WTC11 (cell line): Measurements from ENCODE around the gene SHROOM3. TPM values are rescaled to one million over a fixed set of nuclear protein-coding genes. Genes with fewer than 3 reads are reported as not detected.
A peak's percentile ranks its signal among the peaks of the same experiment; 100 is the strongest.

Experiments
- ATAC-seq: fragments of 200-7000 bp; cut with Tn5 transposase; 2 replicates; pipeline ENCODE4 v1.10.0; 2021; ENCODE audit warnings: mild to moderate bottlenecking, moderate library complexity
- CTCF ChIA-PET: fragments of 300-600 bp; sonication (Branson Sonifier 250); formaldehyde crosslinking; loops from one replicate; lab custom pipeline; 2021; ENCODE audit warnings: antibody characterized with exemption; lab: Charles Lee
- POLR2A ChIA-PET: fragments of 350-600 bp; sonication (Branson Sonifier 250); formaldehyde crosslinking; loops from one replicate; lab custom pipeline; 2021; ENCODE audit warnings: antibody characterized with exemption; lab: Charles Lee
- DNase-seq: peaks from one replicate; pipeline ENCODE4 v3.0.0; 2021; ENCODE audit warnings: low spot score
- H3K27ac Mint-ChIP-seq: 2 replicates; pipeline ENCODE4 v1.8.0; 2021; ENCODE audit warnings: mixed read lengths
- H3K27me3 Mint-ChIP-seq: 2 replicates; pipeline ENCODE4 v1.8.0; 2021; ENCODE audit warnings: low read depth, mild to moderate bottlenecking, moderate library complexity, mixed read lengths
- H3K36me3 Mint-ChIP-seq: 2 replicates; pipeline ENCODE4 v1.8.0; 2021; ENCODE audit warnings: mixed read lengths
- H3K4me1 Mint-ChIP-seq: 2 replicates; pipeline ENCODE4 v1.8.0; 2022; ENCODE audit warnings: mixed read lengths
- H3K4me3 Mint-ChIP-seq: 2 replicates; pipeline ENCODE4 v1.8.0; 2021; ENCODE audit warnings: mild to moderate bottlenecking, moderate library complexity, mixed read lengths
- H3K9me3 Mint-ChIP-seq: 2 replicates; pipeline ENCODE4 v1.8.0; 2021; ENCODE audit warnings: mixed read lengths
- E2F1 ChIP-seq: sonication (generic); formaldehyde crosslinking; IDR thresholded peaks from 2 replicates; pipeline ENCODE4 v1.8.0; 2022; ENCODE audit warnings: mild to moderate bottlenecking, missing genetic modification reagents
- JAZF1 ChIP-seq: fragments of 250-450 bp; sonication (Bioruptor Pico); IDR thresholded peaks from 2 replicates; pipeline ENCODE4 v1.9.0; 2021; ENCODE audit warnings: moderate library complexity, mild to moderate bottlenecking, inconsistent platforms
- JUN ChIP-seq: sonication (generic); formaldehyde crosslinking; IDR thresholded peaks from 2 replicates; pipeline ENCODE4 v1.8.0; 2023; ENCODE audit warnings: mild to moderate bottlenecking, missing genetic modification reagents
- NFE2L1 ChIP-seq: sonication (generic); formaldehyde crosslinking; IDR thresholded peaks from 2 replicates; pipeline ENCODE4 v1.8.1; 2023; ENCODE audit warnings: missing genetic modification reagents
- NFYB ChIP-seq: sonication (generic); formaldehyde crosslinking; conservative IDR thresholded peaks from 2 replicates; pipeline ENCODE4 v1.8.0; 2022; ENCODE audit warnings: low read depth, missing genetic modification reagents
- NR1H2 ChIP-seq: sonication (generic); formaldehyde crosslinking; IDR thresholded peaks from 2 replicates; pipeline ENCODE4 v1.9.0; 2021; ENCODE audit warnings: mild to moderate bottlenecking, moderate library complexity, missing genetic modification reagents
- RELA ChIP-seq: sonication (generic); formaldehyde crosslinking; IDR thresholded peaks from 2 replicates; pipeline ENCODE4 v1.8.1; 2022; ENCODE audit warnings: missing genetic modification reagents, mild to moderate bottlenecking, borderline replicate concordance
- SMAD3 ChIP-seq: sonication (generic); formaldehyde crosslinking; IDR thresholded peaks from 2 replicates; pipeline ENCODE4 v1.8.0; 2022; ENCODE audit warnings: missing genetic modification reagents, mild to moderate bottlenecking, borderline replicate concordance
- TP53 ChIP-seq: sonication (generic); formaldehyde crosslinking; IDR thresholded peaks from 2 replicates; pipeline ENCODE4 v1.8.1; 2023; ENCODE audit warnings: mild to moderate bottlenecking, missing genetic modification reagents
- ZNF219 ChIP-seq: sonication (generic); formaldehyde crosslinking; IDR thresholded peaks from 2 replicates; pipeline ENCODE4 v1.8.0; 2023; ENCODE audit warnings: missing genetic modification reagents, mild to moderate bottlenecking, borderline replicate concordance
- ZNF232 ChIP-seq: sonication (generic); formaldehyde crosslinking; IDR thresholded peaks from 2 replicates; pipeline ENCODE4 v1.8.0; 2022; ENCODE audit warnings: mild to moderate bottlenecking, missing genetic modification reagents
- ZNF263 ChIP-seq: sonication (generic); formaldehyde crosslinking; IDR thresholded peaks from 2 replicates; pipeline ENCODE4 v1.8.1; 2022; ENCODE audit warnings: low read depth, mild to moderate bottlenecking, moderate library complexity, missing genetic modification reagents
- ZNF425 ChIP-seq: fragments of 250-450 bp; sonication (Bioruptor Pico); conservative IDR thresholded peaks from 2 replicates; pipeline ENCODE4 v1.9.0; 2021; ENCODE audit warnings: mild to moderate bottlenecking
- total RNA-seq: library from RNA; stranded (reverse); gene quantifications from 3 replicates; pipeline ENCODE4 v1.2.3, GENCODE V29; 2021
- TF ChIP-seq, protein P1 (sequence below): sonication (generic); formaldehyde crosslinking; IDR thresholded peaks from 2 replicates; pipeline ENCODE4 v1.8.1; 2023; ENCODE audit warnings: mild to moderate bottlenecking, missing genetic modification reagents, moderate library complexity
- TF ChIP-seq, protein P2 (sequence below): sonication (generic); formaldehyde crosslinking; IDR thresholded peaks from 2 replicates; pipeline ENCODE4 v1.8.0; 2022; ENCODE audit warnings: mild to moderate bottlenecking, missing genetic modification reagents
- TF ChIP-seq, protein P3 (sequence below): sonication (generic); formaldehyde crosslinking; IDR thresholded peaks from 2 replicates; pipeline ENCODE4 v1.8.1; 2022; ENCODE audit warnings: low read depth, mild to moderate bottlenecking, moderate library complexity, missing genetic modification reagents, borderline replicate concordance
- TF ChIP-seq, protein P4 (sequence below): sonication (generic); formaldehyde crosslinking; IDR thresholded peaks from 2 replicates; pipeline ENCODE4 v1.8.1; 2023; ENCODE audit warnings: mild to moderate bottlenecking, missing genetic modification reagents
- TF ChIP-seq, protein P5 (sequence below): sonication (generic); formaldehyde crosslinking; IDR thresholded peaks from 2 replicates; pipeline ENCODE4 v1.8.1; 2022; ENCODE audit warnings: missing genetic modification reagents, borderline replicate concordance
- TF ChIP-seq, protein P6 (sequence below): sonication (generic); formaldehyde crosslinking; IDR thresholded peaks from 2 replicates; pipeline ENCODE4 v1.8.0; 2023; ENCODE audit warnings: missing genetic modification reagents
- TF ChIP-seq, protein P7 (sequence below): fragments of 200-600 bp; IDR thresholded peaks from 2 replicates; pipeline ENCODE4 v1.8.0; 2022; ENCODE audit warnings: antibody characterized with exemption

SHROOM3 gene
- total RNA-seq, 1 experiment from 2014 or later = 71.9 TPM

DNA sequence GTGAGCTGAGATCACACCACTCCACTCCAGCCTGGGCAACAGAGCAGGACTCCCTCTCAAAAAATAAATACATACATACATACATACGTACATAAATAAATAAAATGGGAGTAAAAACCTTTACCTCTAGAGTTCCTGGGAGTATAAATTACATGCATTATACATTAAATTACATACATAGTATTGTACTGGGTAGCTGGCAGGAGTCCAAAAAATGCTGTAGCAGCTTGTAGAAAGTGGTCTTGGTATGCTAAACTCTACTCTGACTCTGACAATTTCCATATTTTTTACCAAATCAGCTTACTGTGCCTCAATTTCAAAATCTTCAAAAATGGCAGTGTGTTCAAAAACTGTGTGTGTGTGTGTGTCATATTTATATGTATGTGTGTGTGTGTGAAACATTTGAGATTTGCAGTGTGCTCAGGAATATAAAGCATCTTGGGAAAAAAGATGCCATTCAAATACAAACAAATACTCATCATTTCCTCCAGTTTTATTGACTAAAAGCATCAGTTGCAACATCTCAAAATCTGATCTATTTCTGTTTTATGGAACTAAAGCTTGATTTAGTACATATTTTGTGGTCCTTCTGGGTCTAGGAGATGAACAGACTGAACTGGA is 171.7 kb downstream of the SHROOM3 start (continued):
- no peak for TF ChIP-seq RELA (CRISPR knock-in tag)

DNA sequence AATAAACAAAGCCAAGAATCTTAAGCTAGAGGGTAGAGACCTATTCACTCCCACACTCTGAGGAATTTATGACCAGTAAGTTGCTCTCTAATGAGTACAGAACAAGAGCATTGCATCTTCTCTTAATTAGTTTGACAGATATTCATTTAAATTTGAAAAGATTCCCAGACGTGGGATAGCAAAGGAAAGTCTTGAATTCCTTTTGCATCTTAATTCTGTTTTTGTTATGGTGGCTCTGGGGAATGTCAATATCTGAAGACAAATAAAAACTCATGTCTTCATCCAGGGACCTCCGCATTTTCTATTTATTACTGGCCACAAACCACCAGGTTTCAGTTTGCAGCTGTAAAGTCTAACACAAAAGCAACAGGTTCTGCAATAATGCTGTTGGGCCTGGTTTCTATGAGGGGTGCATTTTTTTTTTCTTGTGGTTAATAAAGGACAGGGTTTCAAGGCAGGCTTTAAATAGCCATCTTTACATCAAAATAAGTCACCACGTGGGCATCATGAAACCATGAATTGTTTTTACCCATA is 172.3 kb downstream of the SHROOM3 start:
- DNase-seq = no peak
- Mint-ChIP-seq H3K4me3 (peak overlapping the region; percentile 17), H3K27ac (peak overlapping the region; percentile 71), H3K36me3 (no peaks in the 10 kb centered on the region), H3K9me3 (no peaks in the 10 kb centered on the region), H3K4me1 (peaks cover 59% of the 10 kb centered on the region), H3K27me3 (peaks cover 5% of the 10 kb centered on the region)
- TF ChIP-seq ZNF263 (CRISPR knock-in tag) (no peak), ZNF232 (no peak), ZNF219 (CRISPR knock-in tag) (no peak), TP53 (CRISPR knock-in tag) (no peak), NFE2L1 (CRISPR knock-in tag) (no peak), E2F1 (no peak)
- TF ChIP-seq, protein P1, sequence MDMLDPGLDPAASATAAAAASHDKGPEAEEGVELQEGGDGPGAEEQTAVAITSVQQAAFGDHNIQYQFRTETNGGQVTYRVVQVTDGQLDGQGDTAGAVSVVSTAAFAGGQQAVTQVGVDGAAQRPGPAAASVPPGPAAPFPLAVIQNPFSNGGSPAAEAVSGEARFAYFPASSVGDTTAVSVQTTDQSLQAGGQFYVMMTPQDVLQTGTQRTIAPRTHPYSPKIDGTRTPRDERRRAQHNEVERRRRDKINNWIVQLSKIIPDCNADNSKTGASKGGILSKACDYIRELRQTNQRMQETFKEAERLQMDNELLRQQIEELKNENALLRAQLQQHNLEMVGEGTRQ (CRISPR knock-in tag) = peak; percentile 21; the same call in 1 of the 2 replicates
- TF ChIP-seq, protein P2, sequence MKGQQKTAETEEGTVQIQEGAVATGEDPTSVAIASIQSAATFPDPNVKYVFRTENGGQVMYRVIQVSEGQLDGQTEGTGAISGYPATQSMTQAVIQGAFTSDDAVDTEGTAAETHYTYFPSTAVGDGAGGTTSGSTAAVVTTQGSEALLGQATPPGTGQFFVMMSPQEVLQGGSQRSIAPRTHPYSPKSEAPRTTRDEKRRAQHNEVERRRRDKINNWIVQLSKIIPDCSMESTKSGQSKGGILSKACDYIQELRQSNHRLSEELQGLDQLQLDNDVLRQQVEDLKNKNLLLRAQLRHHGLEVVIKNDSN = peak; percentile 16; the same call in 1 of the 2 replicates
- peak; percentile 52 for ATAC-seq
- ChIA-PET POLR2A (interaction anchor here (1.1 kb wide), 1 partner anchor 21 kb away, joined by 4 read pairs; no protein-coding TSS in a partner anchor), CTCF (interaction anchor here (0.9 to 1.3 kb wide), 4 partner anchors 16 to 151 kb away, joined by 3 to 4 read pairs (median 3); no protein-coding TSS in a partner anchor)

DNA sequence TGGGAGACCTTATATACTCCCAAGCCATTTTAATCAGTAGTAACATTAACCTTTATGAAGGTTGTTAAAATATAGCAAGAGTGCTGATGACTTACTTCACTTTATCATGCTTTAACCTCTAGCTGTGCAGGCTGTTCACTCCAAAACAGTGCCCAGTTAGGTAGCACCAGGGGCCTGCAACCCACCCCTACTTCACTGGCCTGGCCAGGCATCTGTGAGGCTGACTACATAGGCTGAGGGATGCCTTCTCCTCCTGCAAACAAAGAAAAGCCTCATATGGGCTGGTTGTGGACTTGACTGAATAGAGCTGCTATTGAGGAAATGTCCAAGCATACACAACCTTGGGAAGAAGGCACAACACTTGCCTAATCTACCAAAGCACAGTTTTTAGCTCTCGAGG is 172.8 kb downstream of the SHROOM3 start:
- ChIA-PET CTCF (interaction anchor here (1.0 kb wide), 1 partner anchor 150 kb away, joined by 4 read pairs; no protein-coding TSS in a partner anchor), POLR2A (interaction anchor here (0.6 to 1.1 kb wide), 2 partner anchors 22 to 102 kb away, joined by 3 to 4 read pairs; no protein-coding TSS in a partner anchor)
- TF ChIP-seq JAZF1 (CRISPR knock-in tag) = no peak
- TF ChIP-seq NFYB (CRISPR knock-in tag) = no peak
- no peak for TF ChIP-seq ZNF219 (CRISPR knock-in tag)
- no peak for TF ChIP-seq NR1H2 (CRISPR knock-in tag)
- TF ChIP-seq, protein P3, sequence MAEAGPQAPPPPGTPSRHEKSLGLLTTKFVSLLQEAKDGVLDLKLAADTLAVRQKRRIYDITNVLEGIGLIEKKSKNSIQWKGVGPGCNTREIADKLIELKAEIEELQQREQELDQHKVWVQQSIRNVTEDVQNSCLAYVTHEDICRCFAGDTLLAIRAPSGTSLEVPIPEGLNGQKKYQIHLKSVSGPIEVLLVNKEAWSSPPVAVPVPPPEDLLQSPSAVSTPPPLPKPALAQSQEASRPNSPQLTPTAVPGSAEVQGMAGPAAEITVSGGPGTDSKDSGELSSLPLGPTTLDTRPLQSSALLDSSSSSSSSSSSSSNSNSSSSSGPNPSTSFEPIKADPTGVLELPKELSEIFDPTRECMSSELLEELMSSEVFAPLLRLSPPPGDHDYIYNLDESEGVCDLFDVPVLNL (CRISPR knock-in tag) = no peak
- TF ChIP-seq JUN (CRISPR knock-in tag) = no peak
- TF ChIP-seq SMAD3 (CRISPR knock-in tag) = no peak
- TF ChIP-seq, protein P4, sequence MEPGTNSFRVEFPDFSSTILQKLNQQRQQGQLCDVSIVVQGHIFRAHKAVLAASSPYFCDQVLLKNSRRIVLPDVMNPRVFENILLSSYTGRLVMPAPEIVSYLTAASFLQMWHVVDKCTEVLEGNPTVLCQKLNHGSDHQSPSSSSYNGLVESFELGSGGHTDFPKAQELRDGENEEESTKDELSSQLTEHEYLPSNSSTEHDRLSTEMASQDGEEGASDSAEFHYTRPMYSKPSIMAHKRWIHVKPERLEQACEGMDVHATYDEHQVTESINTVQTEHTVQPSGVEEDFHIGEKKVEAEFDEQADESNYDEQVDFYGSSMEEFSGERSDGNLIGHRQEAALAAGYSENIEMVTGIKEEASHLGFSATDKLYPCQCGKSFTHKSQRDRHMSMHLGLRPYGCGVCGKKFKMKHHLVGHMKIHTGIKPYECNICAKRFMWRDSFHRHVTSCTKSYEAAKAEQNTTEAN (CRISPR knock-in tag) = no peak
- TF ChIP-seq, protein P5, sequence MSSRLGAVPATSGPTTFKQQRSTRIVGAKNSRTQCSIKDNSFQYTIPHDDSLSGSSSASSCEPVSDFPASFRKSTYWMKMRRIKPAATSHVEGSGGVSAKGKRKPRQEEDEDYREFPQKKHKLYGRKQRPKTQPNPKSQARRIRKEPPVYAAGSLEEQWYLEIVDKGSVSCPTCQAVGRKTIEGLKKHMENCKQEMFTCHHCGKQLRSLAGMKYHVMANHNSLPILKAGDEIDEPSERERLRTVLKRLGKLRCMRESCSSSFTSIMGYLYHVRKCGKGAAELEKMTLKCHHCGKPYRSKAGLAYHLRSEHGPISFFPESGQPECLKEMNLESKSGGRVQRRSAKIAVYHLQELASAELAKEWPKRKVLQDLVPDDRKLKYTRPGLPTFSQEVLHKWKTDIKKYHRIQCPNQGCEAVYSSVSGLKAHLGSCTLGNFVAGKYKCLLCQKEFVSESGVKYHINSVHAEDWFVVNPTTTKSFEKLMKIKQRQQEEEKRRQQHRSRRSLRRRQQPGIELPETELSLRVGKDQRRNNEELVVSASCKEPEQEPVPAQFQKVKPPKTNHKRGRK (CRISPR knock-in tag) = no peak
- TF ChIP-seq ZNF425 = no peak
- TF ChIP-seq, protein P6, sequence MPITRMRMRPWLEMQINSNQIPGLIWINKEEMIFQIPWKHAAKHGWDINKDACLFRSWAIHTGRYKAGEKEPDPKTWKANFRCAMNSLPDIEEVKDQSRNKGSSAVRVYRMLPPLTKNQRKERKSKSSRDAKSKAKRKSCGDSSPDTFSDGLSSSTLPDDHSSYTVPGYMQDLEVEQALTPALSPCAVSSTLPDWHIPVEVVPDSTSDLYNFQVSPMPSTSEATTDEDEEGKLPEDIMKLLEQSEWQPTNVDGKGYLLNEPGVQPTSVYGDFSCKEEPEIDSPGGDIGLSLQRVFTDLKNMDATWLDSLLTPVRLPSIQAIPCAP = no peak
- TF ChIP-seq, protein P7, sequence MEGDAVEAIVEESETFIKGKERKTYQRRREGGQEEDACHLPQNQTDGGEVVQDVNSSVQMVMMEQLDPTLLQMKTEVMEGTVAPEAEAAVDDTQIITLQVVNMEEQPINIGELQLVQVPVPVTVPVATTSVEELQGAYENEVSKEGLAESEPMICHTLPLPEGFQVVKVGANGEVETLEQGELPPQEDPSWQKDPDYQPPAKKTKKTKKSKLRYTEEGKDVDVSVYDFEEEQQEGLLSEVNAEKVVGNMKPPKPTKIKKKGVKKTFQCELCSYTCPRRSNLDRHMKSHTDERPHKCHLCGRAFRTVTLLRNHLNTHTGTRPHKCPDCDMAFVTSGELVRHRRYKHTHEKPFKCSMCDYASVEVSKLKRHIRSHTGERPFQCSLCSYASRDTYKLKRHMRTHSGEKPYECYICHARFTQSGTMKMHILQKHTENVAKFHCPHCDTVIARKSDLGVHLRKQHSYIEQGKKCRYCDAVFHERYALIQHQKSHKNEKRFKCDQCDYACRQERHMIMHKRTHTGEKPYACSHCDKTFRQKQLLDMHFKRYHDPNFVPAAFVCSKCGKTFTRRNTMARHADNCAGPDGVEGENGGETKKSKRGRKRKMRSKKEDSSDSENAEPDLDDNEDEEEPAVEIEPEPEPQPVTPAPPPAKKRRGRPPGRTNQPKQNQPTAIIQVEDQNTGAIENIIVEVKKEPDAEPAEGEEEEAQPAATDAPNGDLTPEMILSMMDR = no peak

More for the DNA sequence above, 172.8 kb downstream of the SHROOM3 start:
- H3K27me3 Mint-ChIP-seq = peaks cover 5% of the 10 kb centered on the region
- H3K27ac Mint-ChIP-seq = peak overlapping the region; percentile 71; the same call in 1 of the 2 replicates
- peaks cover 59% of the 10 kb centered on the region for H3K4me1 Mint-ChIP-seq
- H3K4me3 Mint-ChIP-seq = no peak overlapping the region
- H3K9me3 Mint-ChIP-seq = no peaks in the 10 kb centered on the region
- DNase-seq (no peak), ATAC-seq (peak; percentile 43)
- H3K36me3 Mint-ChIP-seq = no peaks in the 10 kb centered on the region
